ENCODE results near the gene MEX3A.
"Not testable (repeated sequence)": the region's sequence is repeated elsewhere in the genome, so short reads cannot be mapped to it uniquely, and the experiment has no call there.

GRCh38 chr1:156121005-156121404 lies 38.7 kb upstream of the MEX3A start:
- TF ChIP-seq CTCF (conservative IDR thresholded peaks at IDR 0.05; ENCODE audit: low read depth, low read length); EZH2 (IDR thresholded peaks at IDR 0.05; ENCODE audit: borderline replicate concordance, low read depth, low read length, poor library complexity, severe bottlenecking): not testable (repeated sequence)
